SK-N-SH treated with all-trans-retinoic acid at 6 μM for 48 hours (cell line): ENCODE measurements around the gene NPPA.
"Not testable (repeated sequence)": the region's sequence is repeated elsewhere in the genome, so short reads cannot be mapped to it uniquely, and the experiment has no call there.

Experiments used
- CREB5 ChIP-seq: fragments of 250-450 bp; sonication (Bioruptor Pico); IDR thresholded peaks from 2 replicates; pipeline ENCODE4 v1.5.1; 2020; ENCODE audit warnings: low read depth, mild to moderate bottlenecking, moderate library complexity
- CSDC2 ChIP-seq: fragments of 250-450 bp; sonication (Bioruptor Pico); IDR thresholded peaks from 2 replicates; pipeline ENCODE4 v1.5.0; 2020; ENCODE audit warnings: mild to moderate bottlenecking, moderate library complexity
- ISL1 ChIP-seq: fragments of 250-450 bp; sonication (Bioruptor Pico); IDR thresholded peaks from 2 replicates; pipeline ENCODE4 v2.1.2; 2022; ENCODE audit warnings: mild to moderate bottlenecking, moderate library complexity
- OSR1 ChIP-seq: fragments of 250-450 bp; sonication (Bioruptor Pico); IDR thresholded peaks from 2 replicates; pipeline ENCODE4 v1.8.0; 2022; ENCODE audit warnings: moderate library complexity, mild to moderate bottlenecking, inconsistent platforms
- PATZ1 ChIP-seq: fragments of 250-450 bp; sonication (Bioruptor Pico); IDR thresholded peaks from 2 replicates; pipeline ENCODE4 v1.8.0; 2020; ENCODE audit warnings: mild to moderate bottlenecking, moderate library complexity, borderline replicate concordance
- POU6F1 ChIP-seq: fragments of 250-450 bp; sonication (Bioruptor Pico); IDR thresholded peaks from 2 replicates; pipeline ENCODE4 v1.8.0; 2021; ENCODE audit warnings: low read depth, mild to moderate bottlenecking, moderate library complexity, borderline replicate concordance
- RARB ChIP-seq: fragments of 250-450 bp; sonication (Bioruptor Pico); IDR thresholded peaks from 2 replicates; pipeline ENCODE4 v1.8.0; 2021; ENCODE audit warnings: mild to moderate bottlenecking, moderate library complexity
- SNAI2 ChIP-seq: fragments of 250-450 bp; sonication (Bioruptor Pico); IDR thresholded peaks from 2 replicates; pipeline ENCODE4 v1.5.0; 2020; ENCODE audit warnings: mild to moderate bottlenecking, moderate library complexity
- TCF4 ChIP-seq: fragments of 250-450 bp; sonication (Bioruptor Pico); IDR thresholded peaks from 2 replicates; pipeline ENCODE4 v1.8.0; 2021; ENCODE audit warnings: mild to moderate bottlenecking, moderate library complexity, borderline replicate concordance
- TOX ChIP-seq: fragments of 250-450 bp; sonication (Bioruptor Pico); IDR thresholded peaks from 2 replicates; pipeline ENCODE4 v1.8.0; 2021; ENCODE audit warnings: mild to moderate bottlenecking, moderate library complexity, borderline replicate concordance
- ZC3H10 ChIP-seq: fragments of 250-450 bp; sonication (Bioruptor Pico); IDR thresholded peaks from 2 replicates; pipeline ENCODE4 v1.5.1; 2021; ENCODE audit warnings: mild to moderate bottlenecking, moderate library complexity

- TF ChIP-seq PATZ1 (CRISPR knock-in tag); TOX (CRISPR knock-in tag); ZC3H10; CREB5; CSDC2 (CRISPR knock-in tag); OSR1 (CRISPR knock-in tag); ISL1 (CRISPR knock-in tag); SNAI2; TCF4 (CRISPR knock-in tag); POU6F1 (CRISPR knock-in tag); RARB (CRISPR knock-in tag): not testable (repeated sequence)
Observed at GRCh38 chr1:11803924-11804665, 43.5 kb downstream of the NPPA start.
